ENCODE measurements around the gene SLC16A9. TPM values are rescaled to one million over a fixed set of nuclear protein-coding genes. Genes with fewer than 3 reads are reported as not detected.
A peak's percentile ranks its signal among the peaks of the same experiment; 100 is the strongest.

The SLC16A9 gene
- total RNA-seq, 1 donor from 2014 or later: 2.9 TPM

- no peak overlapping the region for H3K4me3 ChIP-seq
- no peaks in the 10 kb centered on the region for H3K4me1 ChIP-seq
- no peaks in the 10 kb centered on the region for H3K36me3 ChIP-seq
- intact Hi-C loops (cut with DNase I): no loop called here
- H3K27me3 ChIP-seq: no peaks in the 10 kb centered on the region
- no peak for TF ChIP-seq CTCF (IDR thresholded peaks at IDR 0.05)
- DNase-seq (ENCODE audit: low spot score in 2 of 2): no peak
- peaks cover 0 to 5% of the 10 kb centered on the region in 2 donors for H3K9me3 ChIP-seq
- no peak overlapping the region for H3K27ac ChIP-seq
Measured at GRCh38 chr10:59724098-59724938, 14.7 kb upstream of the SLC16A9 start.

GRCh38 chr10:59720377-59720776 is 10.7 kb upstream of the SLC16A9 start:
- no peak for DNase-seq (ENCODE audit: low spot score in 2 of 2)
- no peaks in the 10 kb centered on the region for H3K4me1 ChIP-seq
- peaks cover 0 to 5% of the 10 kb centered on the region in 2 donors for H3K9me3 ChIP-seq
- H3K36me3 ChIP-seq: no peaks in the 10 kb centered on the region
- no peak overlapping the region for H3K27ac ChIP-seq
- H3K4me3 ChIP-seq: no peak overlapping the region
- H3K27me3 ChIP-seq: no peaks in the 10 kb centered on the region
- intact Hi-C loops (cut with DNase I): no loop called here
- TF ChIP-seq CTCF (IDR thresholded peaks at IDR 0.05): no peak

GRCh38 chr10:59719374-59719773 is 9.7 kb upstream of the SLC16A9 start:
- no peak for DNase-seq (ENCODE audit: low spot score in 2 of 2)
- Histone ChIP-seq H3K4me3 (no peak overlapping the region), H3K4me1 (no peaks in the 10 kb centered on the region), H3K27me3 (no peaks in the 10 kb centered on the region), H3K9me3 (peaks cover 0 to 5% of the 10 kb centered on the region in 2 donors), H3K27ac (no peak overlapping the region), H3K36me3 (no peaks in the 10 kb centered on the region)
- intact Hi-C loops (cut with DNase I): no loop called here
- peak in 1 of 3 experiments; percentile 14 for TF ChIP-seq CTCF (IDR thresholded peaks at IDR 0.05)

- Histone ChIP-seq H3K9me3 (peaks cover 0 to 5% of the 10 kb centered on the region in 2 donors), H3K4me1 (no peaks in the 10 kb centered on the region), H3K27me3 (no peaks in the 10 kb centered on the region), H3K36me3 (no peaks in the 10 kb centered on the region), H3K27ac (no peak overlapping the region), H3K4me3 (no peak overlapping the region)
- intact Hi-C loops (cut with DNase I): no loop called here
- no peak for TF ChIP-seq CTCF (IDR thresholded peaks at IDR 0.05)
- no peak for DNase-seq (ENCODE audit: low spot score in 2 of 2)
Measured at GRCh38 chr10:59718257-59718656, 8.6 kb upstream of the SLC16A9 start.

GRCh38 chr10:59713196-59713821 is 3.7 kb upstream of the SLC16A9 start:
- no peaks in the 10 kb centered on the region for H3K27me3 ChIP-seq
- H3K36me3 ChIP-seq: no peaks in the 10 kb centered on the region
- no peak overlapping the region for H3K4me3 ChIP-seq
- DNase-seq (ENCODE audit: low spot score in 2 of 2): no peak
- no peak for TF ChIP-seq CTCF (IDR thresholded peaks at IDR 0.05)
- no peaks in the 10 kb centered on the region for H3K9me3 ChIP-seq
- intact Hi-C loops (cut with DNase I): loop anchor here (5.0 kb wide), 1 partner anchor 61 kb away; no protein-coding TSS in a partner anchor
- peaks cover 4 to 17% of the 10 kb centered on the region in 2 donors for H3K4me1 ChIP-seq
- no peak overlapping the region for H3K27ac ChIP-seq

Data from ascending aorta (tissue), 2 donors.